GM19463 (cell line): ENCODE results near the gene USP31.
"Not testable (repeated sequence)": the region's sequence is repeated elsewhere in the genome, so short reads cannot be mapped to it uniquely, and the experiment has no call there.

Experiments
- ATAC-seq: cut with Tn5 transposase; IDR thresholded peaks from one replicate; pipeline ENCODE4 v1.9.1; 2021; ENCODE audit warnings: mild to moderate bottlenecking, moderate library complexity; ENCODE audit not compliant: unreplicated experiment

Gene USP31

DNA sequence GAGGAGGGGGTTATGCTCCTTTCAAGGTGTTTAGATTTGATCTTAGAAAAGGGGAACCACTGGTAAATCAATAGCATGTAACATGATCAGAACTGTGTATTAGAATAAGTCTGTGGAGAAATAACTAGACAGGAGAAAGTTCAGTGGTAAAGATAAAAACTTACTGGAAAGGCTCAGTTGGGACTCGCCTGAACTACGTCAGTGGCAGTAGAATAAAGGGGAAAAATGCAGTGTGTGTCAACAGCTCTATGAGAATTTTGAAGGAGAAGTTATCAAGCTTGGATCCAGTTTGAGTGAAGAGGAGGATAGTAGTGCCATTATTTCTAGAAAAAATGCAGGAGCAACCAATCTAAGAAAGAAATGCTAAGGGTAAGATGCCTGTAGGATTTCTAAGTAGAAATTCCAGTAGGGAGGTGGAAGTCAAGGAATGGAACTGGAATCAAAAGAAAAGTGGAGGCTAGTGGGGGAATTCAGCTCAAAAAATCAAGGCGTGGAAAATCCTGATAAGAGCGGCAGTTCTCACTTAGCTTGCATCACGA lies 48.2 kb downstream of the USP31 start:
- no peak for ATAC-seq

DNA sequence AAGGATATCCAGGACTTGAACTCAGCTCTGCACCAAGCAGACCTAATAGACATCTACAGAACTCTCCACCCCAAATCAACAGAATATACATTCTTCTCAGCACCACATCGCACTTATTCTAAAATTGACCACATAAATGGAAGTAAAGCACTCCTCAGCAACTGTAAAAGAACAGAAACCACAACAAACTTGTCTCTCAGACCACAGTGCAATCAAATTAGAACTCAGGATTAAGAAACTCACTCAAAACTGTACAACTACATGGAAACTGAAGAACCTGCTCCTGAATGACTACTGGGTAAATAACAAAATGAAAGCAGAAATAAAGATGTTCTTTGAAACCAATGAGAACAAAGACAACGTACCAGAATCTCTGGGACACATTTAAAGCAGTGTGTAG lies 52.8 kb downstream of the USP31 start:
- ATAC-seq: not testable (repeated sequence)

DNA sequence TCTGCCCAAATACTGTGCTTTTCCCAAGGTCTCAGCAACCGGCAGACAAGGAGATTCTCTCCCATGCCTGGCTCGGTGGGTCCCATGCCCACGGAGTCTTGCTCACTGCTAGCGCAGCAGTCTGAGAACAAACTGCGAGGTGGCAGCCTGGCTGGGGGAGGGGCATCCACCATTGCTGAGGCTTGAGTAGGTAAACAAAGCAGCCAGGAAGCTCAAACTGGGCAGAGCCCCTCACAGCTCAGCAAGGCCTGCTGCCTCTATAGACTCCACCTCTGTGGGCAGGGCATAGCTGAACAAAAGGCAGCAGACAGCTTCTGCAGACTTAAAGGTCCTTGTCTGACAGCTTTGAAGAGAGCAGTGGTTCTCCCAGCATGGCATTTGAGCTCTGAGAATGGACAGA lies 55.1 kb downstream of the USP31 start:
- ATAC-seq: not testable (repeated sequence)

DNA sequence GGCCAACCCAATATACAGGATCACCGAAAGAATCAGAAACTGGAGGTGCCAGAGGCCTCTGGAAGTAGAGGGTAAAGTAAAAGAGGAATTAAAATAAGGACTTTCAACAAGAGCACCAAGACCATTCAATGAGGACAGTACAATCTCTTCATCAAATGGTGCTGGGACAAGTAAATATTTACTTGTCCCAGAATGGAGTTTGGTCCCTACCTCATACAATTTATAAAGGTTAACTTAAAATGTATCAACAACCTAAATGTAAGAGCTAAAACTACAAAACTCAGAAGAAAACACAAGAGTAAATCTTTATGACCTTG lies 56.5 kb downstream of the USP31 start:
- ATAC-seq: no peak

DNA sequence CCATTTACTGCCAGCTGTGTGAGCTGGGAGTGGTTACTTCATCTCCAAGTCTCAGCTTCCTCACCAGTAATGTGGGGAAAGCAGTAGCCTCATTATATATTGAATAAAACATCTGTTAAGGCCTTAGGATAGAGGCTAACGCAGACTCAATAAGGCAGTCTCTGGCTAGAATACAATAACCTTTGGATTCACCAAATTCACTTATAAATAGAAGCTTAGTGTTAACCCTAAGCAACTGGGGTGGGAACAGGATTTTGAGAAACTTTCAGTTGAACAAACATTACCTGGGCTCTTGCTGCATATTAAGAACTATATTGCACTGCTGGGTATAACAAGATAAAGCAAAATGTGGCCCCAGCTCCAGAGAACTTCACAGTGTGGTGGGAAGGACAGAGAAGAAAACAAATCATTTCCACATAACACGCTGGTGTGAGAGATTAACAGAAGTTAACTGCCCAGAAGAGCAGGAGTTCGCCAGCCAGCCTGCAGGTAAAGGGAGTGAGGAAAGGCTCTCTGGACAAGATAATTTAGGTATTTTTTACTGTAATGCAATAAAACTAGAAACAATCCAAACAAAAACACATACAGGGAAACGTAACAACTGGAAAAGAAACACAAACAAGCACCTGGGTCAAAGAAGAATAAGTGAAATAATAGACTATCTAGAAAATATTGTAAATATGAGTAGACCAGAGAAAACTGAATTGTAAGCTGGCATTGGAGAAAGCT lies 57.0 kb downstream of the USP31 start:
- ATAC-seq: no peak

DNA sequence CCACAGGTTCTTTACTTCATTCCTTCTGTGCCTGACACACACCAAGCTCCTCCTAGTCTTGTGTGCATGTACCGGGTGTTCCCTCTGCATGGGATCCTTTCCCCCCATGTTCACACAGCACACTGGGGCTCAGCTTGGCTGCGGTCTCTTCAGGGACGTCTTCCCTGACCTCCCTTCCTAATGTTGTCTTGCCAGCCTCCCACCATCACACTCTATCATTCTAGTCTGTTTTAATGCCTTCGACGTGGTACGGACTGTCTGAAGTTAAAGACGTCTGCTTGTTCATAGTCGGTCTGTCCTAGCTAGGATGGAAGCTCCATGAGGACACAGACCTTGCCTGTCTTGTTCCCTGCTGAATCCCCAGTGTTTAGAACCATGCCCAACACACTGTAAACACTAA lies 60.1 kb downstream of the USP31 start:
- no peak for ATAC-seq

DNA sequence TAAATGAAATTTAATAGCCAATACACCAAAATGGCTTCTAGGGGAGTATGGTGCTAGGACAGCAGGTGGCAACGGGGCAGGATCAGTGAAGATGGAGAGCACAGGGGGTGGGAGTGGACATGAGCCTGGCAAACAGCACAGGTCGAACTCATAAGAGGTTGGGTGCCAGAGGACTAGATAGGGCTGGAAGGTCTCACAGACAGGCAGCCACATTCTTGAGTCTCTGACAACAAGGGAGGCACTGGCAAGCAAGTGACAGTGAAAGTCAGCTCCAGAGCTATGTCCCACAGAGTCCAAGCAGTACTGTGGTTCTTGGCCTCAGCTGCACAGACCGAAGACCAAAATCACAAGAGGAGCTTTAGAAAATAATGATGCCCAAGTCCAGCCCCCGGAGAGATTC lies 61.2 kb downstream of the USP31 start:
- no peak for ATAC-seq

DNA sequence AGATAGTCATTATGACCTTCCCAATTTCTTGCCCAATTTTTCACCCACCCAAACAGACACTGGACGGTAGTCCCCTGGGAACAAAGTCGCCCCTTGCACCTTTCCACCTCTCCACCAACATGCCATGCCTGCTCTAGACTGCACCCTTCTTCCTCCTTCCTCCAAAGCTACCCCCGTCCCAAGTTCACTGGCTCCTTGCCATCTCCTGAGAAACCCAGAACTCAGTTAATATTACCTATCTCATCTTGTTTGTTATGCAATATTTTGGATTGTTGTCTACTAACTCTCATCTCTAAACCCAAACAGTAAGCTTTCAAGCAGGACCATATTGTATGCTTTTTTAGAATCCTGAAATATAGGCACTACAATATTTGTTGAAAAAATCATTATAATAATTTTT lies 63.3 kb downstream of the USP31 start:
- no peak for ATAC-seq

DNA sequence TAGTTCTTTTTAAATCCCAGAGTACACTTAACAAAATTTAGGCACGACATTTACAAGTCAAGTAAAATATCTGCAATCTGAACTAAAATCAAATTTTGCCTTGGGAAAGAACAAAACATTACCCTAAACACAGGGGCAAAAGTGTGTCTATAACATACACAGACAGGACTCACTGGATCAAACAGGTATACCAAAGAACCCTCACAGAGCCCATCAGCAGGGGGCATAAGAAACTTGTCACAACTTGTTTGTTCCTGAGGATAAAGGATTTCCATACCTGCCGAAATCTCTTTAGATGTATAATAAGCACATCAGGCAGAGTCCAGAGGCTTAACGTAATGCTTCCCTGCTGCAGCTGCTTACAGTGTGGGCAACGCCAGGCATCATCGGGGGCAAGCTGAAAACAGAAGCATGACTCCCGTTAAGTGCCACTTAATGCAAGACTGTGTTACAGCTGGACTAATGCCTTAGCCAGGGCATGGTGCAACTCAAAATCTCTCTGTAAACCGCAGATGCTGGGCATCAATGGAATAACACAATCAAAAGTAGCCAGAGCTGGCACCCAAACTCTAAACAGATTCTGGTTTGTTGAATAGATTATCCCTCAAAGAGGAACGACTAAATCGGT lies 67.0 kb downstream of the USP31 start:
- no peak for ATAC-seq

DNA sequence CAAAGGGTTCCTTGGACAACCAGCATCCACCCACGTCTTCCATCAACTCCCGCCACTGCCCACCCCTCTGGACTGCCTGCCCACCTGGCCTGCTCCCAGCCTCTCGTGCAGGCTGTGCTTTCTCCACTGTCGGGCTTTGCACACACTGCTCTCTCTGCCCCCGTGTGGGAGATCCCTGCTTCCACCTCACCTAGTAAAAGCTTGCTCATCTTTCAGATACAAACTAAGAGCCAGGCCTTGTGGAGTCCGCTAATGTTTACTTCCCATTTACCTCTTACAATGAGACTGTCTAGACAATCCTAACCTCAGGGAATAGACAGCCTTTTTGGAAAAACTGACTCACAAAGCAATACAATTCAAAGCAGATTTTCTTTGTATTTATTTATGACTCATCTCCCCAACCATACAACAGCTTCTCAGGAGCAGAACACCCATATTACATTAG lies 67.6 kb downstream of the USP31 start:
- ATAC-seq: no peak

DNA sequence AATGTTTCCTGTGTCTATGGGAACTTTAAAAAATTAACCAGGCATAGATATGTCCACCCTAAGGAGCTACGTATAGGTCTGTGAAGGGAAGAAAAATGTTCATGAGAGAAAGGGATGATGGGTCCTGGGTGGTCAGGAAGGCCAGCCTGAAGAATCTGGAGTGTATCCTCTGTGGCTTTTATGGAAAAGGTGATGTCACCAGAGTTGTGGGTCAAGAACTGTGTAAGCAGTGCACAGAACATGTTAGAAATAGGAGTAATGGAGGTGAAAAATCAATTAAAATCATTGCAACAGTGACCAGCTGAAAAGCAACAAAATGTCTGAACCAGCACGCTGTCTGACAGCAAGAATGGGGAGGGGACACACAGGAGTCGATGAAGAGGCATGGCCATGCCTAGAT lies 68.5 kb downstream of the USP31 start:
- ATAC-seq: no peak

DNA sequence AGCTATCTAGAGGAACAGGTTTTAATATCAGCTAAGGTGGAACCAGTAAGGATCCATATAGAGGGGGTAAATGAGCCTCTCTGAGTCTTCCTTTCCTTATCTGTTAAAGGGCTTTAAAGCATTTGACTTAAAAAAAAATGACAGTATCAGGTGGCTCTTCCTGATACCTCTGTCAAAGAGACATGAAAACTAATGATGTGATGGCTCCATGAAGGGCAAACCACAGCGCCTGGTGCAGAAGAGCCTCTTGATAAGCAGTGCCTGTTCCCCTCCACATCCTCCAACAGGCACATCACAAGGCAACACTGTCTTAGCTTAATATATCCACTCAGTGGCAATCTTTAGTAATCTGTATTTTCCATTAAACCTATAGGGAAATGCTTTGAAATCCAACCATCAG lies 68.9 kb downstream of the USP31 start:
- ATAC-seq: no peak

DNA sequence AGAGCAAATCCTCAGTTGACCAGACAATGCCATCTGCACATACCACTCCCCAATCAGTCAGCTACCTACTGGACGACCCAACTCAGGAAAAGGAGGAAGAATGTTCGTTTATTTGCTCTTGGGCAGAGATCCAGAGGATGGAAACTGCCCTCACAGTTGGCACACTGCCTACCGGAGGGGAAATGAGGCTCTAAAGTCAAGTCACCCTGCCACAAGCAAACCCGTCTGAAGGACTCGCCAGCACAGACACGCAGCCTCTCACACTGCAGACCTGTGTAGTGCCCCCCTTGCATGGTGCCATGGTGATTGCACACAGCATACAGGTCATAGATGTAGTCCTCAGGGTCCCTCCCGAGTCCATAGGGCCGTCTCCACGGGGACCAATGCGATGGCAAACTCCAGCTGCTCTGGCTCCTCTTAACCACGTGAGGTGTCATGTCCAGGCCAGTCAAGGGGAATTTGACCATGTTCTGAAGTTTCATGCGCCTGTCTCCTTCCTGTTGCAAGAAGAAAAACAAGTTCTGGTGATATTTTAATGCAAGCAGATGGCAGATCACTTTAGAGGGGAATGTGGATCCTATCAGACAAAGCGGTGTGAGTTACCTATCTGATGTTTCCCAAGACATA lies 69.5 kb downstream of the USP31 start:
- ATAC-seq: no peak

DNA sequence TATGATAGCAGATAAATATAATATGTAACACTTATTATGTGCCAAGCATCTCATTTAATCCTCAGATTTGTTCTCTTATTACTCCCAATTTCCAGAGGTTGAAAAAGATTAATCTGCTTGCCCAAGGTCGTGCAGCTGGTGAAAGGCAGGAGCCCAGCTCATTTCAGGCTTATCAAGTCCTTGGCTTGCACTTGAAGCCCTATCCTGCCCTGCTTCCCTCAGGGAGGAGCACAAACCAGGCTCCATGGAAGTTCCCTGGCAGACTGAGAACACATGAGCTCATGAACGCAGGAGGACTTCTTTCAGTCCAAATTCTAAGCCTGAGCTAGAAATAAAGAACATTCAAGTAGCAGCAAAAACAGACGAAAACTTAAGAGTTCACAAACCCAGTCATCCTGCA lies 74.8 kb downstream of the USP31 start:
- no peak for ATAC-seq

DNA sequence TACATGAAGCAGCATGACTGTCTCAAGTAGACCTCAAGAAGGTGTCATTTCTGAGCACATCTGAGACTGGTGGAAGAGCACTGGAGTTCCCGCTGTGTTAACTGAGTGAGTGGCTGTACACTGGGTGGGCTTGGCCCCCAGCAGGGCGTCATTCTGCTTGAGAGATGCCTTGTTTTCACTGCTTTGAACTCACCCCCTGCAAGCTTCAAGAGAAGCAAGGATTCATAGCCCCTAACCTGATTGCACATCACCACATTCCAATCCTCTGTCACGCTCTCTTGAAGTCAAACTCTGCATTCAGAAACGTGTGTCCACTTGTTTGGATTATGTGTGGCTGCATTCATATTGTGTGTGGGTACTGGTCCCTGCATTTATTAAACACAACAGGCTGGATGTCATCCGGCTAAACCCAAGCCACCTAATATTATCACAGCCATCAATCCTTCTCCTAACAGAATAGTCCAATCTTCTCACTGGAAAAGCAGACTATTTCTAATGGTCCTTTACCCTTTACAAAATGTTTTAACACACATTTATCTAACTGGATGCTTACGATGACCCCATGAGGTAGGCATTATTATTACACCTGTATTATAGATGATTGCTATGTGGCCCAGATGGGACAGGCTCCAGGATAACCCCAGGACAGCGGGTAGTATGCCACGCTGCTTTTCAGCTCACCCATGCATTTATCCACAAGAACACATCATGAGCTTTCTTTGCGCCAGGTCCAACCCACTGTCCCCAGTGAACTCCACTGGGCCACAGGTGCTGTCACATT lies 76.3 kb downstream of the USP31 start:
- no peak for ATAC-seq

DNA sequence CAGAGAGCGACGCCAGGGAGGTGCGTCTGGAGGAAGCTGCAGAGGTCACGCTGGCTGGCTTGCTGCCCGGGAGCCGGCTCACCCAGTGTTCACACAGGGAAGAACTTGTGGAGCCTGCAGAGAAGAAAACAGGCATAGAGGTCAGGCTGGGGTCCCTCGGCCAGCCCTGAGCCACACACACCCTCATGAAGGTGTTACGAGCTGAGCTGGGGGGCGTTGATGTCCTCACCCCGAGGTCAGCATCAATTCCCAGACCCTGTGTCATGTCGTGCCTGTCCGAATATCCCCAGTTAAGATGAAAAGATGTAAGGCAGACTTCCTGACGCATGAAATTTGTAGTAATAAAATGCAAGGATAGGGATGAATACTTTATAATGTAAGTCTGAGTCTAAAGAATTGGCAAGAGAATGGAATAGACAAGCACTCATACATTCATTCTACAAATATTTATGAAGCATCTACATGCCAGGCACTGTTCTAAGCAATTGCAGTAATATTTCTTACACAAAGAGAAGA lies 77.1 kb downstream of the USP31 start:
- ATAC-seq: no peak

DNA sequence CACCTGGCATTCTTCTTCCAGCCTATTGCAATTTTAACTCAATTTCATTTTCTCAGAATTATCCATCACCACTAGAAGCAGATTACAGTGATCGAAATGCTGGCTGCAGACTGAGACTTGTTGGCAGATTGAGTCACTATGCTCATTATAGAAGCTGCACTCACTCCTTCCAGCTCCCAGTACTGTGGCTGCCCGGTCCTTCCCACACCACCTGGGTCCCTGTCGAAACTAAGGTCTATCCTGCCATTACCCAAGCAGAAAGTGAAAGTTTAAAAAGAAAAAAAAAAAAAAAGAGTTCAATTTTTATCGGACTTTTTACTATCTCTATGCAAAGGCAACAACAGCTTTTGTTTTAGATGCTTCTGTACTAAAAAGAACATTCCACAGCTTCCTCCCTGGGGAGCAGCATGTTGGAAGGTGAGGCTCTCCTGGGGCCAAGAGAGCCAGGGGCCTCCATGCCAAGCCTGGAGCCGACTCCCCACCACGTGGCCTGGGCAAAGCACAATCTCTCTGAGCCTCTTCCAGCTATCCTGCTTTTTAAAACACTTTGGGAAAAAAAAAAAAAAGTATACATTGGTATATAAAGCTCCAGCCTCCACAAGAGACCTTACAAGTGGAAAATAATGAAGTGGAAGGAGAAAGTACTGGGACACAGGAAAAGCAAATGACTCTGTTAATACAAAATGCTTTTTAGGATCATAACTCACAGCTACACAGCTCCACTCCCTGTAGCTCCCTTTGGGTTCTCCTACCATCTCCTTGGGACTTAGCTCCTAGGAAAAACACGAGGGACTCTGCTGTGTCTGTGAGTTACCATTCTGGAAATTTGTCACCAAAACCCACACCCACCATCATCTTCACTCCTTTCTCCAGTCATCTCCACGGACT lies 77.8 kb downstream of the USP31 start:
- no peak for ATAC-seq

DNA sequence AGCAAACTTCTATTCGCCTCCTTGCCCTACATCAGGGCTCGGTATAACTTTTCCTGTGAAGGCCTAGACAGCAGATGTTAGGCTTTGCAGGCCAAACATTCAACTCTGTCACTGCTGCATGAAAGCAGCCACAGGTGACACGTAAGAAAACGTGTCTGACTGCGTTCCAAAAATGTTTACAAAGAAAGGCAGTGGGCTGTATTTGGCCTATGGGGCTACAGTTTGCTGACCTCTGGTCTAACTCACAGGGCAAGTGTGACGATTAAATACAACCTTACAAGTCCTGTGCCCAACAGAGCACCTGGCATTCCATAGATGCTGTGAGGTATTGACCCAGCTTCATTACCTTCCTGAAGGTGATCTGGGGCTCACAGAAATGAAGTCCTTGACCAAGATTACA lies 79.4 kb downstream of the USP31 start:
- no peak for ATAC-seq

DNA sequence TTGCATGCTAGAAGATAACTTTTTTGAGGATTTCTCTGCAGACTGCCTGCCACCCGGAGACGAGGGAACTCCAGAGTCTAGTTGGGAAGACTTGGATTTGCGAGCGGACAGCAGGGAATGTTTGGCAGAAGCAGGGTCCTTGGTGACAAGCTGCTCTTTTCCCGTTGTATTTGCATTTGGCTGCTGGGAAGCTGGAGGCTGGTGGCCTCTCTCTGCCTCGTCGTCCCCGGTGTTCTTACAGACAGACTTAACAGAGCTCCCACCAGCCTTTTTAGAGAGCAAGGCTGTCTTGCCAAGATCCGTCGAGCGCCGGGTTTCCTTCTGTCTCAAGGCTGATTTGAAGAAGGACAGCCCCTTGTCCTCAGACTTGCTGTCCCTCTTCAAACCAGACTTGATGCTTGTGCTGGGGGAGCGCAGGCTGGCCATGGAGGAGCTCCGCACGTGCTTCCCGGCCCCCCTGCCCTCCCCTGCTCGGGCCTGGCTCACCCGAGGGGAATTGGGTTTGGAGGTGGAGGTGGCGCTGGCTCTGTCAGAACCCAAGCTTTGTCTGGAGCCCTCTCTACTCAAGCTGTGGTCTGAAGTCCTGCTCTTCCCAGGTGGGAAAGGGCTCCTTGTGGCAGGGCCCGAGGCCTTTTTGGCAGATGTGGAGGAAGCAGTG lies 81.0 kb downstream of the USP31 start:
- no peak for ATAC-seq

DNA sequence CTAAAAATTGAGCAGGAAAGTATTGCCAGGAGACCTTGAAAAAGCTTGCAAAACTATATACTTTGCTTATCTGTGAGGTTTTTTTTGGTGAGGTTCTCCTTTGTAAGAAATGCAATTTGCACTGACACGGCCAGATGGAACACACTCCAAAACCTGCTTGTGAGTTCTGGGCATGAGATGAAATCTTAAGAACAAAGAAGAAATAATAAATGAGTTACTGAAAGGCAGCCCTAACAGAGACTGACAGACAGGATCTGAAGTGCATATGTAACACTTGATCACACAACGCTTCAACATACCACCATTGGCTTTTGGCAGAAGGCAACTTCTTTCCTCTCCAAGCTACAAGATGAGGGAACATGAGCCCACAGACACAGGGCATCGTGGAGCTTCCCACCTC lies 82.6 kb downstream of the USP31 start:
- ATAC-seq: no peak
